HG03066 (cell line): ENCODE data around the gene OSBPL3.

Source experiments
- ATAC-seq: cut with Tn5 transposase; IDR thresholded peaks from one replicate; pipeline ENCODE4 v1.9.1; 2021; ENCODE audit warnings: low read depth; ENCODE audit not compliant: unreplicated experiment

The OSBPL3 gene

GRCh38 chr7:24871770-24872169 lies 108.2 kb downstream of the OSBPL3 start:
- no peak for ATAC-seq

GRCh38 chr7:24870766-24871165 lies 109.2 kb downstream of the OSBPL3 start:
- ATAC-seq: no peak

- no peak for ATAC-seq
Observed at GRCh38 chr7:24869572-24869971, 110.4 kb downstream of the OSBPL3 start.

- ATAC-seq: no peak
Observed at GRCh38 chr7:24868741-24869140, 111.2 kb downstream of the OSBPL3 start.

GRCh38 chr7:24866004-24866615 lies 113.9 kb downstream of the OSBPL3 start:
- ATAC-seq: no peak

GRCh38 chr7:24864214-24864817 lies 115.7 kb downstream of the OSBPL3 start:
- no peak for ATAC-seq

- no peak for ATAC-seq
Observed at GRCh38 chr7:24863626-24864025, 116.4 kb downstream of the OSBPL3 start.

- no peak for ATAC-seq
Observed at GRCh38 chr7:24862461-24862860, 117.5 kb downstream of the OSBPL3 start.

- no peak for ATAC-seq
Observed at GRCh38 chr7:24861336-24861735, 118.6 kb downstream of the OSBPL3 start.

GRCh38 chr7:24860611-24861010 lies 119.4 kb downstream of the OSBPL3 start:
- no peak for ATAC-seq

GRCh38 chr7:24858108-24858977 lies 121.6 kb downstream of the OSBPL3 start:
- no peak for ATAC-seq

GRCh38 chr7:24857623-24858022 lies 122.4 kb downstream of the OSBPL3 start:
- no peak for ATAC-seq

- no peak for ATAC-seq
Observed at GRCh38 chr7:24854866-24855265, 125.1 kb downstream of the OSBPL3 start.

GRCh38 chr7:24851786-24852185 lies 128.2 kb downstream of the OSBPL3 start:
- no peak for ATAC-seq

- ATAC-seq: no peak
Observed at GRCh38 chr7:24848878-24849277, 131.1 kb downstream of the OSBPL3 start.

GRCh38 chr7:24847754-24848153 lies 132.2 kb downstream of the OSBPL3 start:
- ATAC-seq: no peak

GRCh38 chr7:24843821-24844434 lies 136.1 kb downstream of the OSBPL3 start:
- no peak for ATAC-seq

- peak; percentile 58 for ATAC-seq
Observed at GRCh38 chr7:24842449-24843241, 137.3 kb downstream of the OSBPL3 start.

GRCh38 chr7:24842029-24842428 lies 137.9 kb downstream of the OSBPL3 start:
- no peak for ATAC-seq

- no peak for ATAC-seq
Observed at GRCh38 chr7:24840563-24840962, 139.4 kb downstream of the OSBPL3 start.
